A549 (cell line): ENCODE data around the gene COMT.

Experiments
- ELK1 ChIP-seq: fragments of 150-350 bp; IDR thresholded peaks from 2 replicates; pipeline ENCODE4 v1.6.1; 2014; ENCODE audit warnings: low read depth, mild to moderate bottlenecking, low read length
- RFX5 ChIP-seq: fragments of 450-650 bp; IDR thresholded peaks from 2 replicates; pipeline ENCODE4 v1.7.1; 2014; ENCODE audit warnings: antibody characterized with exemption, mild to moderate bottlenecking, moderate library complexity

- TF ChIP-seq ELK1 (no peak), RFX5 (no peak)
These were observed 30.7 kb downstream of the COMT start for GRCh38 chr22:19972251-19972650.
